ENCODE data around the gene CRIP2. TPM values are rescaled to one million over a fixed set of nuclear protein-coding genes. Genes with fewer than 3 reads are reported as not detected.

Gene CRIP2
- polyA plus RNA-seq, 1 donor (not counting 4 experiments of a cell fraction or from before 2014, with no cell fraction given): 4.8 TPM

- Histone ChIP-seq H3K27ac (ENCODE audit: control insufficient read depth, insufficient read depth, low read length) (no peak overlapping the region), H3K27me3 (ENCODE audit: control insufficient read depth, extremely low read depth, insufficient read depth, low read length) (no peaks in the 10 kb centered on the region), H3K9me1 (ENCODE audit: control insufficient read depth, extremely low read depth, insufficient read depth, low read length) (no peaks in the 10 kb centered on the region), H3K4me1 (ENCODE audit: control insufficient read depth, extremely low read depth, insufficient read depth, low read length) (no peaks in the 10 kb centered on the region), H4K20me1 (ENCODE audit: control insufficient read depth, extremely low read depth, insufficient read depth, low read length) (peaks cover 2% of the 10 kb centered on the region), H3K9me3 (ENCODE audit: control insufficient read depth, low read depth, low read length) (no peaks in the 10 kb centered on the region), H3K79me2 (ENCODE audit: control insufficient read depth, insufficient read depth, low read length) (peaks cover 15% of the 10 kb centered on the region), H3K4me3 (ENCODE audit: control insufficient read depth in 2 of 3, extremely low read depth in 1 of 3, insufficient read depth in 2 of 3, low read depth in 1 of 3, low read length in 3 of 3) (no peak overlapping the region), H3K4me2 (ENCODE audit: control insufficient read depth, extremely low read depth, insufficient read depth, low read depth, low read length) (no peak overlapping the region), H3K36me3 (ENCODE audit: control insufficient read depth in 2 of 2, extremely low read depth in 1 of 2, insufficient read depth in 2 of 2, low read length in 2 of 2) (peaks cover 16 to 27% of the 10 kb centered on the region in 2 experiments), H3K9ac (ENCODE audit: control insufficient read depth, extremely low read depth, insufficient read depth, low read length) (no peak overlapping the region), H2AFZ (ENCODE audit: control insufficient read depth, low read length) (no peak overlapping the region)
- TF ChIP-seq CTCF (optimal IDR thresholded peaks at IDR 0.05 in 1 of 3, IDR thresholded peaks at IDR 0.05 in 1 of 3, conservative IDR thresholded peaks at IDR 0.05 in 1 of 3; ENCODE audit: extremely low read depth in 1 of 3, insufficient read depth in 2 of 3, low read length in 3 of 3) (no peak), EZH2 (IDR thresholded peaks at IDR 0.05; ENCODE audit: low read length) (no peak)
- FAIRE-seq (no peak), DNase-seq (ENCODE audit: low read depth, low spot score) (no peak)
- dilution Hi-C loops (cut with MboI; ENCODE audit: extremely low pct_ligation_motif_present, low sequenced_read_pairs): no loop called here
These were observed 26.7 kb upstream of the CRIP2 start for GRCh38 chr14:105447651-105448640.

GRCh38 chr14:105448706-105449111, 25.9 kb upstream of the CRIP2 start:
- H3K9me1 ChIP-seq (ENCODE audit: control insufficient read depth, extremely low read depth, insufficient read depth, low read length): no peaks in the 10 kb centered on the region
- no peak overlapping the region for H3K4me2 ChIP-seq (ENCODE audit: control insufficient read depth, extremely low read depth, insufficient read depth, low read depth, low read length)
- no peak overlapping the region for H2AFZ ChIP-seq (ENCODE audit: control insufficient read depth, low read length)
- no peaks in the 10 kb centered on the region for H3K27me3 ChIP-seq (ENCODE audit: control insufficient read depth, extremely low read depth, insufficient read depth, low read length)
- no peaks in the 10 kb centered on the region for H3K4me1 ChIP-seq (ENCODE audit: control insufficient read depth, extremely low read depth, insufficient read depth, low read length)
- H3K9me3 ChIP-seq (ENCODE audit: control insufficient read depth, low read depth, low read length): no peaks in the 10 kb centered on the region
- no peak for FAIRE-seq
- no peak overlapping the region for H3K9ac ChIP-seq (ENCODE audit: control insufficient read depth, extremely low read depth, insufficient read depth, low read length)
- H3K27ac ChIP-seq (ENCODE audit: control insufficient read depth, insufficient read depth, low read length): no peak overlapping the region
- H3K79me2 ChIP-seq (ENCODE audit: control insufficient read depth, insufficient read depth, low read length): peaks cover 15% of the 10 kb centered on the region
- peaks cover 16 to 33% of the 10 kb centered on the region in 2 experiments for H3K36me3 ChIP-seq (ENCODE audit: control insufficient read depth in 2 of 2, extremely low read depth in 1 of 2, insufficient read depth in 2 of 2, low read length in 2 of 2)
- dilution Hi-C loops (cut with MboI; ENCODE audit: extremely low pct_ligation_motif_present, low sequenced_read_pairs): no loop called here
- no peak overlapping the region for H3K4me3 ChIP-seq (ENCODE audit: control insufficient read depth in 2 of 3, extremely low read depth in 1 of 3, insufficient read depth in 2 of 3, low read depth in 1 of 3, low read length in 3 of 3)
- TF ChIP-seq CTCF (optimal IDR thresholded peaks at IDR 0.05 in 1 of 3, IDR thresholded peaks at IDR 0.05 in 1 of 3, conservative IDR thresholded peaks at IDR 0.05 in 1 of 3; ENCODE audit: extremely low read depth in 1 of 3, insufficient read depth in 2 of 3, low read length in 3 of 3) (peak; percentile 67 to 83 (median 67)), EZH2 (IDR thresholded peaks at IDR 0.05; ENCODE audit: low read length) (no peak)
- peaks cover 2% of the 10 kb centered on the region for H4K20me1 ChIP-seq (ENCODE audit: control insufficient read depth, extremely low read depth, insufficient read depth, low read length)
- DNase-seq (ENCODE audit: low read depth, low spot score): no peak

Measured in keratinocyte (primary cell).